Fibroblast of peridontal ligament (primary cell): ENCODE results near the gene RALB.
"Not testable (repeated sequence)": the region's sequence is repeated elsewhere in the genome, so short reads cannot be mapped to it uniquely, and the experiment has no call there.

Experiments
- DNase-seq: peaks from one replicate; pipeline ENCODE4 v3.0.0-alpha.2; 2010; ENCODE audit errors: extremely low read depth

RALB gene

DNA sequence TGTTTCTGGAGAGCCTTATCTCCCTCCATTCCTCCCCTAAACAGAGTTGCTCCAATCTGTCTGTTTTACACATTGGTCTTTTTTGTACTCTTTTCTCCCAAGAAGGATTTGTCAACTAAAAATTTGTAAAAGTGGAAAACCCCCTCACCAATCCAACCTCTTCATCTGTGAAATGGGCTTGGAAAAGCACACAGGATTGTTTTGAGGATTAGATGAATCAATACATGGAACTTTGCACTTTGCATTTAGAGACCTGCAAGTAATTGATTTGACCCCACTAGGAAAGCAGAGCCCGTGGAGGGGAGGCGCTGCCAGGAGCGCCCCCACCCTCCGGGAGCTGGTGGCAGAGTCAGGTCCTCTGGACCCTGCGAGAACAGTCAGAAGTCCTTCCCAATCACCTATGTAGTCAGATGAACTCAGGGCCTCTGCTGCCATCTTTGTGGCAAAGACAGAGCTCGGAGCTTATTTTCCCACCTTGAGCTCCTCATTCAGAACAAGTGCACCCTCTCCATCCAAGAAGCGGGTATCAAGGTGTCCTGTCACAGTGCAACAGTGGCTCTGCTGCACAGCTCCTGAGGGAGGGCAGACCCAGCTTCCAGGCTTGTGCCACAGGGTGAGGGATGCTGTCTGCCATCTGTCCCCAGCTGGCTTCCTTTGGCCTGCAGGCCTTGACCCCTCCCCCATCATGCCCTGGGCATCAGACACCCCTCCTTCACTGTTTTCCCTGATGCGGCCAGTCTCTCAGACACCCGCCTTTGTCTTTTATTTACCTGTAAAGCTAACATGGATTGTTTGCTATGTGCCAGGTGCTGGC lies 27.7 kb upstream of the RALB start:
- DNase-seq = no peak

DNA sequence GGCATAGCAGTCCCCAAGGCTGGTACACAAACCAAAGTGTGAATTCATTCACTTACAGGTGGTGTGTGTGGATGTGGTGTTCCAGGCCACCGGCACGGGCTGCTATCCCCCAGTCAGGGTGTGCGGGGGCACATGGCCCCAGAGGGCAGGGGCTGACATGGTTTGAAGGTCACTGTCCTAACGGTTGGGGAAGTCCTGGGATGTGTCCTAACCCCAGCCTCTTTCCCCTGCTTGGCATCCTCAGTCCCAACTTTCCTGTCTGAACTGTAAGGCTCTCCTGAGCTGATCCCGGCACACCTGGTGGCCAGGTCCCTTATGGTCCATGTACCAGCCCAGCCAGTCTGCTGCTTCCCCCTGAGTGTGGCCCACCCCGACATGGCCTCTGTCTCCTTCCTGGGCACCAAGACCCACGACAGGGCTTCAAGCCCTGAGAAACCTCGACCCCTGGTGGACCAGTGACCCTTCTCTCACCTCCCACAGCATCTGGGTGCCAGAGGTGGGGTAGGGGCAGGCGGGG lies 27.0 kb upstream of the RALB start:
- DNase-seq = no peak

GRCh38 chr2:120226316-120226715 lies 26.3 kb upstream of the RALB start:
- no peak for DNase-seq

DNA sequence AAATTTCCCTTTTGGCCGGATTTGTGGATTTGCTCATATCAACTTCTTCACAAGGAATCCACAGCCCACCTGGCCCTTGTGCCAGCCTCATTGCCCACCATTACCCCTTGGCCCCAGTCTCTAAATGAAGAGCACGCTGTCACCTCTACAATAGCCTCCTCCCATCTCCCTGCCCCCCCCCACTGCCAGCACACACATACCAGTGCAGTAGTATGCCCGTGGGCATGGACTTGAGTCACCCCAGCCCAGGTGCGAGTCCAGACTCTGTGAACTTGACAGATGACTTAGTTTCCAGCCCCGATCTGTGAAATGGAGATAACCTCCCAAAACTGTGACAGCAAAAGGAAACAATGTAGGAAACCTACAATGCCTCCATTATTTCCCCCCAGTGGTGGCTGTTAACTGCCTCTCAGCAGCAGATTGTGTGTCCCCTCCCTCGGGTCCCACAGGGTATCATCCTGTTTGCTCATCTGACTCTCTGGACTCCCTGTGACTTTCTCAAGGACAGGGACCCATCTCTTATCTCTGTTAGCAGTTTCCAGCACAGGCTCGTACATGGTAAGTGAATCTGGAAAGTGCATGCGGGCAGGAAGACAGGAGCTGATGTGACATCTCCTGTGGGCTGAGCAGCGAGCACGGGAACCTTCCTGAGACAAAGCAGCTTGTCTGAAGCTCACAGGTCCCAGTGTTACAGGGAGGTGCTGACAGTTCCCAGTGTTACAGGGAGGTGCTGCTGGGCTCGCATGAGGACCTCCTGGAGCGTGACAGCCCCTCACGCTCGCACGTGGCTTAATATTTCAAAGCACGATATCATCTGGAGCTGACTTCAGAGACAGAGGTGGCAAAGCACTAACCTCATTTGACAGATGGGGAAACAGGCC lies 25.3 kb upstream of the RALB start:
- DNase-seq = no peak

DNA sequence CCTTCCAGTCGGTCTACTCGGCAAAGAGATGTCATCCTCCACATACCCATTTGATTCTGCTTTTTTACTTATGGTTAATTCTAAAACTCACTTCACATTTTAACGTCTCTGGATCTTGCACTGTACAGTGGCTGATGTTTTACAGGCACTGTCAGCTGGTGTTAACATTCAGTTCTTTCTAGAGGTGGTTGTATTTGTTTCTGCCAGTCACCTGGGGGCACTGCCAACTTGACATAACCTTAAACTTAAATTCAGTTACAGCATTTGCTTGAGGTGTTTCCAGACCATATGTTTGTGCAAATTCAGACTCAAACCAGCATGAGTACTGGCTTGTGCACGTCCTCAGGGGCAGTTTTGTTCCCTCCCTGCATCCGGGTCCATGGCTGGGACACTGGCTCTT lies 24.1 kb upstream of the RALB start:
- no peak for DNase-seq

GRCh38 chr2:120229341-120229740 lies 23.3 kb upstream of the RALB start:
- no peak for DNase-seq

DNA sequence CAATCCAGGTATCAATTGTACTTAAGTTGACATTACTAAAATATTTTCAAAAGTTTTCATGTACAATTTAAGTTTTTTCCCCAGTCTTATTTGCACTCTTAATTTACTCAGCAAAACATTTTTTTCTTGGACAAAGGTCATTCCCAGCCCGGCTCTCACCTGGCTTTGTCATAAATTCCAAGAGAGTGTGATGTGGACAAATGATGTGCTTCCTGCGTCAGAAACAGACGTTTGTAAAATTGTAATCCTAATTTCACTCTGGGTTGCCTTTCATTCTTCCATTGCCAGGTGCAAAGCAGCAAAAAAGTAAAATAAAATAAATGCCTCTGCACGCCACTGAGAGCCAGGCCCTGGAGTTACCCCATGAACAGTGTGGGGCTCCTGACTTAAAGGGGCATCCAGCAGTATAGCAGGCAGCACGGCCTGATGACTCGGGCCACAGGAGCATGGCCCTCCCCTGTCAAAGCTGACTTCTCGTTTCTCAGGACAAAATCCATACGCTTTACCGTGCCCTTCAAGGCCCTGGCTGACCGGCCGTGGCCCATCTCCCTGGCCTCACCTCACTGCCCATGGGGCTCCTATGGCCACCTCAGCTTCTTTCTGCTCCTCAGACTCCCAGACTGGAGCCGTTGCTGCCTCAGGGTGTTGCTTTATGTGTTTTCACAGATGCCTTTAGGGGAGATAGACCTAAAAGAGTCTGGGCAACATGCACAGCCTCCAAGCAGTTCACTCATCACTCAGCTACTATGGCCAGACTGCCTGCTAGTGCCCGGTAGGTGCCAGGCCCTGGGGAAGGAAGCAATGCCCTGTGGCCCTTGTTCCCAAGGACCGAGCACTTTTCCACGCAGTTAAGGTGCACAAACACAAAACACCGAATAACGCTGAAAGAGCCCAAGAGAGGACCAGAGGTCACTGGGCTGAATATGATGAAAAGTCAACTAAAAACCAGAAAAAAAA lies 21.9 kb upstream of the RALB start:
- no peak for DNase-seq

DNA sequence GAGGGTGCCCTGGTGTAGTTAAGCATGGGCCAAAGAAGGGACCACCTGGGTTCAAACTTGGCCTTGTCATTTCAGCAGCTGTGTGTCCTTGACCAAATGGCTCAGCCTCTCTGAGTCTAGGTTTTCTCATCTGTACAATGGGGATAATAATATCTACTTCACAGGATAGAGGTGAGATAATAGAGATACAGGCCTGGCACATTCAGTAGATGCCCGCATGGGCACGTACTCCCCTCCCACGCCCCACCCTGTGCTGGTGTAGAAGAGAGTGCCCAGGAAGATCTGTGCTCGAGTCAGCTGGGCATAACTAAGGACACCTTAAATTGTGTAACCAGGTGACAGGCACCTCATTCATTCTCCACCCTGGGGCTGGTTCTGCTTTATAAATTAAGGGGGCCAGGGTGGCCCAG lies 21.1 kb upstream of the RALB start:
- no peak for DNase-seq

- peak; percentile 73 for DNase-seq
These were observed 20.5 kb upstream of the RALB start for GRCh38 chr2:120231974-120232635.

GRCh38 chr2:120233292-120233691 lies 19.4 kb upstream of the RALB start:
- DNase-seq = no peak

- DNase-seq = not testable (repeated sequence)
These were observed 17.5 kb upstream of the RALB start for GRCh38 chr2:120235158-120235557.

GRCh38 chr2:120235681-120236080 lies 17.0 kb upstream of the RALB start:
- DNase-seq = no peak

DNA sequence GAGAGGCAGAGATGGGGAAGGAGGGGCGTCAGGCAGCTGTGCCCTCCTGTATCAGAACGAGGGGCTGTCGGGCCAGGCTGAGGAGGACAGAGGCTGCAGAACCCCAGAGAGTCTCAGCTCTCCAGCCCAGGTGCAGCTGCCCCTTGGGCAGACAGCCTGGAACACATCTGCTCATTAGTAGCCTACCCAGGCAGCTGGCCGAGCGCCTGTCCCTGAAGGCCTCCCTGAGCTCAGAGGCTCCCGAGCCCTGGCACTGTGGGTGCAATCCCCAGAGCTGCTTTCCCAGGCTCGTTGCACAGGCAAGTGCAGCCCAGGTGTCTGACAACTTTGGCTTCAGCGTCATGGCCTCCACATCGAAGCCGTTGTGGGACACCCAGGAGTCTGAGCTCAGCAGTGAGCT lies 16.3 kb upstream of the RALB start:
- no peak for DNase-seq

DNA sequence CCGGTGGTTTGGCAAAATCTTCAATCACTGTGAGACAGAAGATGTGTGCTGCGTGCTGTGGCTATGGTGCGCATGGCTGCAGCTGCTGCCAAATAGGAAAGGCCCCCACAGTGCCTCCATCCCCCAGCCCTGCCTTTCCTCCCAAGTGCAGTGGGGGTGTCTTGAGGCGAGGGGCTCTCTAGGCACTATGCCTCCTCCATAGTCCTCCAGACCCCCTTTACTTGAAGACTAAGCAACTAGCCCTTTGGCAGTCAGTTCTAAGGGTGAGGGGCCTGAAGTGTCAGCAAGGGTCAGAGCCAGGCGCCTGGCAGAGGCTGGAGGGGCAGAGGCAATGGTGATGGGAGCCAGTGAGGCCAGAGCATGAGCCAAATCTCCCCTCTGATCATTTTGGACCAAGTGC lies 15.9 kb upstream of the RALB start:
- no peak for DNase-seq

GRCh38 chr2:120237491-120237902 lies 15.2 kb upstream of the RALB start:
- peak; percentile 63 for DNase-seq

- peak; percentile 51 for DNase-seq
These were observed 13.7 kb upstream of the RALB start for GRCh38 chr2:120238728-120239487.

DNA sequence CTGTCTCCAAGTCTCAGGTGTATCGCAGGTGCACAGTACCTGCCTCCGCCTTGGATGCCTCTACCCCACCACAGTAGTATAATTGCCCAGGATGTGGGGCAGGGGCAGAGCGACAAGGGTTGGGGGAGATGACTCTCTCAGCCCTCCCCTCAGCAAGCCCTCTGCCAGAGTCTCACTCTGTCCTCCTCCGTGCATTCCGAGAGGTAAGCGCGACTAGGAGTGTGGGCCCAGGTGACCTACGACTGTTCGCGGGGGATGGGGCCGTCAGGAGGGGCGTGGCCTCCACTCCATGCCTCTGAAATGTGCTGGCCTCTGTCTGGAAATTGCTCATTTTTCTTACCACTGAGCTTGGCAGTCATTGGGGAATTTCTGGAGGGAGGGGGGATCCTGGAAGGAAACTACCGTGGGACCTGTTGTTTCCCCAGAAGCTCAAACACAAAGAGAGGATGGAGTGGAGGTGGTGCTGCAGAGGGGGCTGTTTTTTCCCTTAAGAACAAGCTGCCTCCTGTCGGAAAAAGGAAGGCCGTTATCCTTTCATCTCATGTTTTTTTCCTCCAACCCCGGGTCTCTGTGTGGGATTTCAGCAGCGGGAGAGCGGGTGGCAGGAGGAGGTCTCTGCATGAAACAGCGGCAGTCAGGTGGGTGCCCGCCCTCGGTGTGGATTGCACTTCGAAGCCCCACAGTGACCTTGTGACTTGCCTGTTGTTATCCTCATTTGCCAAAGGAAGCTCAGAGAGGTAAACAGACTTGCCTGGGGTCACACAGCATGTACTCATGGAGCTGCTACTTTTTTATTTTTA lies 13.0 kb upstream of the RALB start:
- peak; percentile 85 for DNase-seq

GRCh38 chr2:120240901-120241429 lies 11.7 kb upstream of the RALB start:
- DNase-seq = no peak

DNA sequence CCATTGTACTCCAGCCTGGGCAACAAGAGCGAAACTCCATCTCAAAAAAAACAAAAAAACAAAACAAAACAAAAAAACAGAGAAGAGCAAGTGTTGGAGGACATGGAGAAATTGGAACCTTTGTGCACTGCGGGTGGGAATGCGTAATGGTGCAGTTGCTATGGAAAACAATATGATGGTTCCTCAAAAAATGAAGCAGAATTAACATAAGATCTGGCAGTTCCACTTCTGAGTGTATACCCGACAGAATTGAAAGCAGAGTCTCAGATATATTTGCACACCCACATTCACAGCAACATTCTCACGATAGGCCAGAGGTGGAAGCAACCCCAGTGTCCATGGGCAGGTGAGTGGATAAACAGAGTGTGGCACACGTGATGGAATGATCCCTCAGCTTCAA lies 11.0 kb upstream of the RALB start:
- DNase-seq = no peak
